HUES64 (cell line): Measurements from ENCODE around the gene RAP1B.

Experiments
- H3K27ac ChIP-seq: 2 replicates; pipeline ENCODE4 v1.7.0; 2013; ENCODE audit warnings: low read depth, low read length, inconsistent platforms
- H3K27me3 ChIP-seq: 2 replicates; pipeline ENCODE4 v1.6.1; 2013; ENCODE audit warnings: mild to moderate bottlenecking, low read length; ENCODE audit not compliant: insufficient read depth
- H3K36me3 ChIP-seq: 2 replicates; pipeline ENCODE4 v1.6.1; 2013; ENCODE audit warnings: mild to moderate bottlenecking, low read length; ENCODE audit not compliant: insufficient read depth
- H3K4me1 ChIP-seq: 2 replicates; pipeline ENCODE4 v1.6.1; 2013; ENCODE audit warnings: mild to moderate bottlenecking, low read length, moderate library complexity; ENCODE audit not compliant: insufficient read depth
- H3K4me3 ChIP-seq: 2 replicates; pipeline ENCODE4 v1.5.1; 2013; ENCODE audit warnings: mild to moderate bottlenecking, low read length, moderate library complexity
- H3K9ac ChIP-seq: 2 replicates; pipeline ENCODE4 v1.6.1; 2013; ENCODE audit warnings: mild to moderate bottlenecking, low read depth, low read length
- H3K9me3 ChIP-seq: 2 replicates; pipeline ENCODE4 v1.6.1; 2013; ENCODE audit warnings: low read depth, low read length; ENCODE audit not compliant: insufficient read depth
- WGBS: fragments of 150-250, 120-280 bp; methylation state at CpG from one replicate; pipeline ENCODE4 v1.1.7; 2013; ENCODE audit warnings: missing lambda C conversion rate; 5-methylcytosine and 5-hydroxymethylcytosine counted together

The RAP1B gene

GRCh38 chr12:68581926-68582325 is 28.8 kb upstream of the RAP1B start:
- no peaks in the 10 kb centered on the region for H3K27me3 ChIP-seq
- H3K36me3 ChIP-seq, result no peaks in the 10 kb centered on the region
- no peak overlapping the region for H3K4me3 ChIP-seq
- no peak overlapping the region for H3K27ac ChIP-seq
- no peak overlapping the region for H3K9ac ChIP-seq
- H3K4me1 ChIP-seq, result peaks cover 5% of the 10 kb centered on the region
- H3K9me3 ChIP-seq, result no peaks in the 10 kb centered on the region
- WGBS, result 91% methylated on average over 4 of the region's 4 CpGs

- WGBS, result 96% methylated on average over 5 of the region's 5 CpGs
- H3K27me3 ChIP-seq, result no peaks in the 10 kb centered on the region
- H3K36me3 ChIP-seq, result no peaks in the 10 kb centered on the region
- H3K27ac ChIP-seq, result no peak overlapping the region
- no peak overlapping the region for H3K9ac ChIP-seq
- peaks cover 12% of the 10 kb centered on the region for H3K9me3 ChIP-seq
- no peak overlapping the region for H3K4me3 ChIP-seq
- peaks cover 5% of the 10 kb centered on the region for H3K4me1 ChIP-seq
These were observed 24.7 kb upstream of the RAP1B start for GRCh38 chr12:68585966-68586365.

GRCh38 chr12:68587448-68587873 is 23.2 kb upstream of the RAP1B start:
- WGBS, result 87% methylated on average over 3 of the region's 3 CpGs

DNA sequence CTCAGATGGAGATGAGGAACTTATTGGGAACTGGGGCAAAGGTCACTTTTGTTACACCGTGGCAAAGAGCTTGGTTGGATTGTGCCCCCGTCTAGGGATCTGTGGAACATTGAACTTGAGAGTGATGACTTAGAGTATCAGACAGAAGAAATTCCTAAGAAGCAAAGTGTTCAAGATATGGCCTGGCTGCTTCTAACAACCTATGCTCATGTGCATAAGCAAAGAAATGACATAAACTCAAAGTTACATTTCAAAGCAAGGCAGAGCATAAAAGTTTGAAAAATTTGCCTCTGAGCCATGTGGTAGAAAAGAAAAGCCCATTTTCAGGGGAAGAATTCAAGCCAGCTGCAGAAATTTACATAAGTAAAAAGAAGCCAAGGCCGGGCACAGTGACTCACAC is 21.5 kb upstream of the RAP1B start:
- no peaks in the 10 kb centered on the region for H3K36me3 ChIP-seq
- peaks cover 21% of the 10 kb centered on the region for H3K9me3 ChIP-seq
- no peak overlapping the region for H3K27ac ChIP-seq
- no peak overlapping the region for H3K4me3 ChIP-seq
- H3K9ac ChIP-seq, result no peak overlapping the region
- no peaks in the 10 kb centered on the region for H3K27me3 ChIP-seq
- WGBS, result 82% methylated on average over 3 of the region's 3 CpGs
- peaks cover 5% of the 10 kb centered on the region for H3K4me1 ChIP-seq

More at GRCh38 chr12:68587448-68587873, 23.2 kb upstream of the RAP1B start:
- Histone ChIP-seq H3K36me3 (no peaks in the 10 kb centered on the region), H3K27ac (no peak overlapping the region), H3K9ac (no peak overlapping the region), H3K9me3 (peaks cover 15% of the 10 kb centered on the region), H3K4me3 (no peak overlapping the region), H3K27me3 (no peaks in the 10 kb centered on the region), H3K4me1 (peaks cover 5% of the 10 kb centered on the region)

DNA sequence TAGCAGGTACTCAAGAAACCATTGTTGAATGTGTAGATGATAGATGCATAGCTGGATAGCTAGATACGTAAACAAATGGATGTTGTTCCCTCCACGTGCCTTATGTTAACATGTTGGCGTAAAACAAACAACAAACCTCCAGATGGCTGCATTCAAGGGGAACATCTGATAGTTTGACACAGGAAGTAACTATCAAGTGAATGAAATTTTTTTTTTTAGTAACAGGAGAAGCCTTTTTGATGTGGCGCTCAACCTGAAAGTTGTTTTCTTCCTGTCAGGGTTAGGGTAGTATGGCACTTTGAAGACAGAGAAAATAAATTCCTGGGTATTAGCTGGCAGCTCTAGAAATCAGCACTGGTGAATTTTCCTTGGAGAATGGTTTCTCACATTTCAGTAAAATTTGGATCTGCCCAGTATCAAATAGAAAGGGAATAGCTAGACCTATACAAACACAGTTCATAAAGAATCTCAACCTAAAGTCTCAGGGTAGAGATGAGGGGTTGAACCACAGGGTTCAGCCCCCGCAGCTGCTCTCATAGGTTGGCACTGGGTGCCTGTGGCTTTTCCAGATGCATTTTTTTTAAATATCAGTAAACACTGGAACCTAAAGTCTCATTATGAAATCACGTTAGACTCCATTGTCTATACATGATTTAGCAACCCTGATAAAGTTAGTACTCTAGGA is 18.8 kb upstream of the RAP1B start:
- H3K27me3 ChIP-seq, result no peaks in the 10 kb centered on the region
- no peak overlapping the region for H3K27ac ChIP-seq
- H3K4me3 ChIP-seq, result no peak overlapping the region
- no peak overlapping the region for H3K9ac ChIP-seq
- H3K4me1 ChIP-seq, result no peaks in the 10 kb centered on the region
- 96% methylated on average over 6 of the region's 6 CpGs for WGBS
- H3K36me3 ChIP-seq, result no peaks in the 10 kb centered on the region
- H3K9me3 ChIP-seq, result peaks cover 21% of the 10 kb centered on the region

DNA sequence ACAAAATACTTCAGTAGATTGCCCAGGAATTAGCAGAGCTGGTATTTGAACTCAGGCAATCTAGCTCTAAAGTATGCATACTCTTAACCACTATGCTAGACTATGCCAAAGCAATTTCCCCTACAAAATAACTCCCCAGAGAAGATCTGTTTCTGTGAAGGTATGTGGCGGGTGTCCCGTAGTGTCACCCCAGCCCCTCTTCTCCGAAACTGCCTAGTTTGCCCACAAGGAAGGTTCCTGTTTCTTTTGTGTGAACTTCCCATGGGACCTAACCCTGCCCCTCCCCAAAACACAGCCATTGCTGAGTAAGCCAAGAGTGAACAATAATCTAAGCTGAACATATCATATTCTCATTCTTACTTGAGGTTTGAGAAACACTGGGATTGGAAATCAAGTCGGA is 15.5 kb upstream of the RAP1B start:
- H3K4me1 ChIP-seq, result no peaks in the 10 kb centered on the region
- no peaks in the 10 kb centered on the region for H3K27me3 ChIP-seq
- no peak overlapping the region for H3K4me3 ChIP-seq
- peaks cover 9% of the 10 kb centered on the region for H3K9me3 ChIP-seq
- no peak overlapping the region for H3K27ac ChIP-seq
- WGBS, result 96% methylated on average over 4 of the region's 4 CpGs
- no peak overlapping the region for H3K9ac ChIP-seq
- no peaks in the 10 kb centered on the region for H3K36me3 ChIP-seq

DNA sequence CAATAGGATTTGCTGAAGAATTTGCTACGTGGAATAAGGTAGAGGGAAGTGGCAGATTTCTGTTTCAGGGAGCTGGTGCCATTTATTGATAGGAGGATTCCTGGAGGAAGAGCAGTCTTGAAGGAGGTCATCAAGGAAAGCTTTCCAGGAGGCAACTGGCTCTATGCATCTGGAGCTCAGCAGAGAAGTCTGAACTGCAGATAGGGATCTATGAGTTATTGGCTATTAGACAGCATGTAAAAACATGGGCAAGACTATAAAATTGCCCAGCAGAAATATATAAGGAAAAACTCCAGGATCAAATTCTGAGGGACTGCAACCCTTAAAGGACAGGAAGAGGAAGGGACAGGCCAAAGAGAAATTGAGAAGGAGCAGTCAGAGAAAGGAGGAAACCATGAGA is 8.9 kb upstream of the RAP1B start:
- Histone ChIP-seq H3K36me3 (no peaks in the 10 kb centered on the region), H3K9ac (no peak overlapping the region), H3K4me3 (no peak overlapping the region), H3K9me3 (no peaks in the 10 kb centered on the region), H3K27ac (no peak overlapping the region), H3K4me1 (no peaks in the 10 kb centered on the region), H3K27me3 (no peaks in the 10 kb centered on the region)
- WGBS, result 84% methylated on average over 1 of the region's 1 CpG

DNA sequence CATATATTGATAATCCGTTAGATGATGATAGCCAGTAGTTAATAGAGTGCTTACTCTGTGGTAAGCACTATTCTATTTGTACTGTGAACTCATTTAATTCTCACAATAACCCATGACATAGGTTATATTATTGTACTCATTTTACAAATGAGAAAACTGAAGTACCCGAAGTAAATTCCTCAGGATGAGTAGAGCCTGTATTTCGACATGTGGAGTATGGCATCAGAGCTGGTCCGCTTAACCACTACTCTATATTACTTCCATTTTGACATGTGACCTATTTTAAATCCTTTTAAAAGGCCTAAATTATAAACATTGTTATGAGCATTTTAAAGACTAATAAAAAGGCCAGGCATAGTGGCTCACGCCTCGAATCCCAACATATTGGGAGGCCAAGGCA is 8.0 kb upstream of the RAP1B start:
- H3K9me3 ChIP-seq, result no peaks in the 10 kb centered on the region
- 92% methylated on average over 6 of the region's 6 CpGs for WGBS
- no peak overlapping the region for H3K4me3 ChIP-seq
- no peaks in the 10 kb centered on the region for H3K27me3 ChIP-seq
- H3K27ac ChIP-seq, result no peak overlapping the region
- H3K36me3 ChIP-seq, result no peaks in the 10 kb centered on the region
- no peak overlapping the region for H3K9ac ChIP-seq
- peaks cover under 1% of the 10 kb centered on the region; the same call in 1 of the 2 replicates for H3K4me1 ChIP-seq

DNA sequence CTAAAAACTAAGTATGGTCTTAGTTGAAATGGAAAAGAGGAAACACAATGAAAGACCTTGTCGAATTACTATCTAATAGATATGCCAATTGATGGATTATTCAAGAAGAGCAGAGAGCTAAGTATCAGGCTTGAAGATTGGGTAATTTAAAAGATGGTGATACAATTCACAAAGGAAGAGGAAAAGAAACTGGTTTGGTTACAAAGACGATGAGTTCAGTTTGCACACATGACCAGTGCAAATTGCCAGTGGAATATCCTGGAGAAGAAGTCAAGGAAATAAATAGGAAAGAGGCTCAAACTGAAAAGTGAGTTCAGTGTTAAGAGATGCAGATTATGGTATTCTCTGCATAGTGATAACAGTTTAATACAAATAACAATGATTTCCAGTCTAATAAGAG is 2.5 kb upstream of the RAP1B start:
- no peaks in the 10 kb centered on the region for H3K9me3 ChIP-seq
- no peak overlapping the region for H3K4me3 ChIP-seq
- H3K36me3 ChIP-seq, result no peaks in the 10 kb centered on the region
- no peak overlapping the region for H3K27ac ChIP-seq
- peaks cover 28% of the 10 kb centered on the region for H3K4me1 ChIP-seq
- H3K9ac ChIP-seq, result no peak overlapping the region
- H3K27me3 ChIP-seq, result no peaks in the 10 kb centered on the region
- 67% methylated on average over 2 of the region's 2 CpGs for WGBS

DNA sequence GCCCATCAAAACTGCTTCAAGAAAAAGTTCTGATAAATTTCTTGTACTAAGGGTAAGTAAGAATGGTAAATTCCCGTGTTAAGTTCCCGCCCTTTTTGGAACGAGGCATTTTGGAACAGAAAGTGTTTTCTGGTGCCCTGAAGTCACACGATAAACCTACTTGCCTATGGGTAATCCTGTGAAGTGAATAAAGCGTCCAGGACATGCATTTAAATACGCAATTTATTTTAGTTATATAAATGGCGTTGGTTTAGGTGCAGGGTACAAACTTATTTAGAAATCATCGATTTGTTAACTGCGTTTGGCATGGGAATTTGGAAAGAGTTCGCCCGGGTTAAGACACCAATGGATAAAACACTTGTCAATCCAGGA is 715 bp upstream of the RAP1B start:
- peak overlapping the region; percentile 99 for H3K27ac ChIP-seq
- 43% methylated on average over 11 of the region's 11 CpGs for WGBS
- peaks cover 3% of the 10 kb centered on the region; the same call in 1 of the 2 replicates for H3K36me3 ChIP-seq
- peaks cover 33% of the 10 kb centered on the region for H3K4me1 ChIP-seq
- no peaks in the 10 kb centered on the region for H3K9me3 ChIP-seq
- H3K9ac ChIP-seq, result peak overlapping the region; percentile 98
- H3K4me3 ChIP-seq, result peak overlapping the region; percentile 90
- no peaks in the 10 kb centered on the region for H3K27me3 ChIP-seq

- WGBS, result under 1% methylated on average over 65 of the region's 72 CpGs
- peaks cover 33% of the 10 kb centered on the region for H3K4me1 ChIP-seq
These were observed 551 bp downstream of the RAP1B start for GRCh38 chr12:68611094-68611805.

More at GRCh38 chr12:68611094-68611805, 551 bp downstream of the RAP1B start:
- Histone ChIP-seq H3K27ac (peak overlapping the region; percentile 86), H3K9ac (peak overlapping the region; percentile 83), H3K36me3 (peaks cover 3% of the 10 kb centered on the region; the same call in 1 of the 2 replicates), H3K9me3 (no peaks in the 10 kb centered on the region), H3K27me3 (no peaks in the 10 kb centered on the region), H3K4me3 (peak overlapping the region; percentile 90)
